Endothelial cell (in vitro differentiated cells): ENCODE measurements around the gene POLR1F. TPM values are rescaled to one million over a fixed set of nuclear protein-coding genes. Genes with fewer than 3 reads are reported as not detected.

Source experiments
- DNase-seq: peaks from one replicate; pipeline ENCODE4 v3.0.0; 2021; ENCODE audit warnings: low spot score
- H3K27ac Mint-ChIP-seq: one replicate; pipeline ENCODE4 v1.8.0; 2021; ENCODE audit warnings: mixed read lengths, inconsistent platforms; ENCODE audit not compliant: unreplicated experiment
- H3K27me3 Mint-ChIP-seq: one replicate; pipeline ENCODE4 v1.8.0; 2021; ENCODE audit warnings: mild to moderate bottlenecking, moderate library complexity, mixed read lengths, inconsistent platforms; ENCODE audit not compliant: unreplicated experiment
- H3K36me3 Mint-ChIP-seq: one replicate; pipeline ENCODE4 v1.8.0; 2021; ENCODE audit warnings: mild to moderate bottlenecking, low read depth, mixed read lengths, inconsistent platforms; ENCODE audit not compliant: unreplicated experiment
- H3K4me1 Mint-ChIP-seq: one replicate; pipeline ENCODE4 v1.8.0; 2021; ENCODE audit warnings: mild to moderate bottlenecking, mixed read lengths, inconsistent platforms; ENCODE audit not compliant: unreplicated experiment
- H3K4me3 Mint-ChIP-seq: one replicate; pipeline ENCODE4 v1.8.0; 2021; ENCODE audit warnings: mild to moderate bottlenecking, mixed read lengths, inconsistent platforms; ENCODE audit not compliant: unreplicated experiment
- H3K9me3 Mint-ChIP-seq: one replicate; pipeline ENCODE4 v1.8.0; 2021; ENCODE audit warnings: mixed read lengths, inconsistent platforms; ENCODE audit not compliant: unreplicated experiment
- microRNA-seq: library from miRNA; unstranded; fragments of <30 nt; microRNA quantifications from one replicate; pipeline ENCODE4, GENCODE V29; 2020; ENCODE audit not compliant: unreplicated experiment
- total RNA-seq: library from RNA; stranded (reverse); fragmentation: NEBNext Ultra II Directional; extraction: Animal tissue kit (Norgen Biotek cat#: 25700); gene quantifications from one replicate; pipeline ENCODE4 v1.2.1, GENCODE V29; 2021; ENCODE audit not compliant: unreplicated experiment
- TF ChIP-seq, protein P1 (sequence below): fragments of 200-600 bp; sonication (generic); IDR thresholded peaks from one replicate; pipeline ENCODE4 v1.5.0; 2021; ENCODE audit warnings: antibody characterized with exemption; ENCODE audit not compliant: unreplicated experiment

Gene POLR1F
- total RNA-seq, 1 donor from 2014 or later, result 17.2 TPM

DNA sequence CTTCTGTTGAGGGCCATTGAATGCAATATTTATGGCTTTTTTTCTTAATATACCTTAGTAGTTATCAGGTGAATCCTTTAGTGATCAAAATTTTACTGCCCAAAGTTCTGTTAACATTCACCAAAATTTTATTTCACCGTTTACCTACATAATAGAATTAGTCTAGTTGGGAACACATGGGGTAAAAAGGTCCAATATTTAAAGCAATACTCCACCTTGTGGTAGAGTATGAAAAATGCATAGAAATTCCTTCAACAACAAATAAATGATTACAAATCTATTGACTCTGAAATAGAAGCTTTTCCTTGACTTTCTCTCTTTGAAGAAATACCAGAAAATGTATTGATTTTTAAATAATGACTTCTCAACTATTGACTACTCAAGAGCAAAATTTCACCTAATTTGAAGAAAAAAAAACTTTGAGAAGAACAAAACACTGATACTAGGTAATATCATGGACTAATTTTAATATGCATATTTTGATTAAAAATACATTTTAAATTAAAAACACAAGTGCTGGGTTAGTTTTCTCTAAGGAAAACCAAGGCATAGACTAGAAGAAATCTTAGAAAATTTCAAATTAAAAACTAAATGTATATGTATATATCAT lies 43.3 kb downstream of the POLR1F start:
- no peak overlapping the region for H3K27ac Mint-ChIP-seq
- no peak for DNase-seq
- no peaks in the 10 kb centered on the region for H3K27me3 Mint-ChIP-seq
- peaks cover 17% of the 10 kb centered on the region for H3K4me1 Mint-ChIP-seq
- H3K4me3 Mint-ChIP-seq, result no peak overlapping the region
- TF ChIP-seq, protein P1, sequence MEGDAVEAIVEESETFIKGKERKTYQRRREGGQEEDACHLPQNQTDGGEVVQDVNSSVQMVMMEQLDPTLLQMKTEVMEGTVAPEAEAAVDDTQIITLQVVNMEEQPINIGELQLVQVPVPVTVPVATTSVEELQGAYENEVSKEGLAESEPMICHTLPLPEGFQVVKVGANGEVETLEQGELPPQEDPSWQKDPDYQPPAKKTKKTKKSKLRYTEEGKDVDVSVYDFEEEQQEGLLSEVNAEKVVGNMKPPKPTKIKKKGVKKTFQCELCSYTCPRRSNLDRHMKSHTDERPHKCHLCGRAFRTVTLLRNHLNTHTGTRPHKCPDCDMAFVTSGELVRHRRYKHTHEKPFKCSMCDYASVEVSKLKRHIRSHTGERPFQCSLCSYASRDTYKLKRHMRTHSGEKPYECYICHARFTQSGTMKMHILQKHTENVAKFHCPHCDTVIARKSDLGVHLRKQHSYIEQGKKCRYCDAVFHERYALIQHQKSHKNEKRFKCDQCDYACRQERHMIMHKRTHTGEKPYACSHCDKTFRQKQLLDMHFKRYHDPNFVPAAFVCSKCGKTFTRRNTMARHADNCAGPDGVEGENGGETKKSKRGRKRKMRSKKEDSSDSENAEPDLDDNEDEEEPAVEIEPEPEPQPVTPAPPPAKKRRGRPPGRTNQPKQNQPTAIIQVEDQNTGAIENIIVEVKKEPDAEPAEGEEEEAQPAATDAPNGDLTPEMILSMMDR, result peak; percentile 89
- no peaks in the 10 kb centered on the region for H3K9me3 Mint-ChIP-seq
- no peaks in the 10 kb centered on the region for H3K36me3 Mint-ChIP-seq

DNA sequence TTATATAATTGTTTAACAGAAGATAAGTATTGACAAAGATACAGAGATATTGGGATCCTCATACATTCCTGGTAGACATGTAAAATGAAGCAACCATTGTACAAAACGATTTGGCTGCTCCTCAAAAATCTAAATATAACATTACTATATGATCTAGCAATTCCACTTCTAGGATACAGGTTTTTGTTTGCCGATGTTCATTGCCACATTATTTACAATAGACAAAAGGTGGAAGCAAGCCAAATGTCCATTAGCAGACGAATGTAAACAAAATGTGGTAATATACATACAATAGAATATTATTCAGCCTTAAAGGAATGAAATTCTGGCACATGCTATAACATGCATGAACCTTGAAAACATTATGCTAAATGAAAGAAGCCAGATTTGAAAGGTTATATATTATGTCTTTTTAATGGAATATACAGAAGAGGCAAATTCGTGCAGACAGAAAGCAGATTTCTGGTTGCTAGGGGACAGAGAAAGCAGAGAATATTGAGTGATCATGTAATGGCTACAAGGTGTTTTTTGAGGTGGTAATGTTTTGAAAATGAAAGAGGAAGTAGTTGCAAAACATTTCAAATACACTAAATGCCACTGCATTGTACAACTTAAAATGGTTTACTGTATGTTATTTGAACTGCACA lies 44.9 kb downstream of the POLR1F start:
- Mint-ChIP-seq H3K27ac (peak overlapping the region; percentile 39), H3K9me3 (no peaks in the 10 kb centered on the region), H3K36me3 (no peaks in the 10 kb centered on the region), H3K4me3 (no peak overlapping the region), H3K27me3 (no peaks in the 10 kb centered on the region), H3K4me1 (peaks cover 17% of the 10 kb centered on the region)
- TF ChIP-seq, protein P1, result no peak
- DNase-seq, result no peak

DNA sequence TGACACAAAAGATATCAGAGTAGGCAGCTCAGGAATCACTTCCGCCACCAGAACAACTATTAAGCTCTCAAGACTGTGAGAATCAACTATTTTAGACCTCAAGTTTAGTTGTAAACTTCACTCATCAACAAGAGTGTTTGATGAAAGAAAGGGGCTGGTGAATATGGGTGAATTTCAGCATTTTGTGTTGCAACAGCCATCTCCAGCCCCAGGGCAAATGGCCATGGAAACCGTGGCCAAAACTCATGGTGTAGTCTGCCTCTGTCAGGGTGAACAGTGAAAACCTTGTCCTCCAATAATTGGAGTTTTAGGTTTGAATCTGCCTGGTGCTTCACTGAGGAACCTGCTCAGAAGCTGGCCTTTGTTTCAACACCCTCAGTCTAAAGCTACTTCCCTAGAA lies 60.0 kb downstream of the POLR1F start:
- Mint-ChIP-seq H3K27me3 (peaks cover 3% of the 10 kb centered on the region), H3K36me3 (peaks cover 4% of the 10 kb centered on the region), H3K27ac (no peak overlapping the region), H3K9me3 (no peaks in the 10 kb centered on the region), H3K4me1 (peaks cover 5% of the 10 kb centered on the region), H3K4me3 (no peak overlapping the region)
- TF ChIP-seq, protein P1, result no peak
- no peak for DNase-seq

Small RNA genes lying within 50 kb of the gene (microRNA-seq; reads per million reads assigned to microRNA genes)
- 0.42 reads per million for gene MIR3146

Other genes starting within 250 kb of the POLR1F start
- gene TMEM196, start 64.6 kb upstream of the POLR1F start, total RNA-seq, result not detected